IgD-negative memory B cell (primary cell): ENCODE results near the gene GPR34. TPM values are rescaled to one million over a fixed set of nuclear protein-coding genes. Genes with fewer than 3 reads are reported as not detected.
"Not testable (repeated sequence)": the region's sequence is repeated elsewhere in the genome, so short reads cannot be mapped to it uniquely, and the experiment has no call there.

Experiments
- H3K27ac Mint-ChIP-seq, 3 donors: one replicate each; pipeline ENCODE4 v1.8.0; 2020 to 2022; ENCODE audit warnings: mild to moderate bottlenecking in 3 of 3, mixed read lengths in 3 of 3, moderate library complexity in 1 of 3
- H3K27me3 Mint-ChIP-seq: one replicate; pipeline ENCODE4 v1.8.0; 2021; ENCODE audit warnings: mixed read lengths
- H3K36me3 Mint-ChIP-seq: one replicate; pipeline ENCODE4 v1.8.0; 2020; ENCODE audit warnings: mild to moderate bottlenecking, mixed read lengths
- H3K4me1 Mint-ChIP-seq, 3 donors: one replicate each; pipeline ENCODE4 v1.8.0; 2020 to 2022; ENCODE audit warnings: mixed read lengths in 3 of 3, mild to moderate bottlenecking in 1 of 3
- H3K4me3 Mint-ChIP-seq, 4 donors: one replicate each; pipeline ENCODE4 v1.8.0; 2020 to 2022; ENCODE audit warnings: mild to moderate bottlenecking in 4 of 4, mixed read lengths in 4 of 4, moderate library complexity in 3 of 4
- H3K9me3 Mint-ChIP-seq, 3 donors: one replicate each; pipeline ENCODE4 v1.8.0; 2020 to 2021; ENCODE audit warnings: mixed read lengths in 3 of 3, mild to moderate bottlenecking in 1 of 3
- polyA plus RNA-seq: library from polyadenylated mRNA; unstranded; fragments of 300-500 nt; fragmentation: Illumina TruSeq; gene quantifications from one replicate; pipeline ENCODE4 v1.2.3, GENCODE V29; 2021

Gene GPR34, protein sequence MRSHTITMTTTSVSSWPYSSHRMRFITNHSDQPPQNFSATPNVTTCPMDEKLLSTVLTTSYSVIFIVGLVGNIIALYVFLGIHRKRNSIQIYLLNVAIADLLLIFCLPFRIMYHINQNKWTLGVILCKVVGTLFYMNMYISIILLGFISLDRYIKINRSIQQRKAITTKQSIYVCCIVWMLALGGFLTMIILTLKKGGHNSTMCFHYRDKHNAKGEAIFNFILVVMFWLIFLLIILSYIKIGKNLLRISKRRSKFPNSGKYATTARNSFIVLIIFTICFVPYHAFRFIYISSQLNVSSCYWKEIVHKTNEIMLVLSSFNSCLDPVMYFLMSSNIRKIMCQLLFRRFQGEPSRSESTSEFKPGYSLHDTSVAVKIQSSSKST
- polyA plus RNA-seq = 1.1 TPM

DNA sequence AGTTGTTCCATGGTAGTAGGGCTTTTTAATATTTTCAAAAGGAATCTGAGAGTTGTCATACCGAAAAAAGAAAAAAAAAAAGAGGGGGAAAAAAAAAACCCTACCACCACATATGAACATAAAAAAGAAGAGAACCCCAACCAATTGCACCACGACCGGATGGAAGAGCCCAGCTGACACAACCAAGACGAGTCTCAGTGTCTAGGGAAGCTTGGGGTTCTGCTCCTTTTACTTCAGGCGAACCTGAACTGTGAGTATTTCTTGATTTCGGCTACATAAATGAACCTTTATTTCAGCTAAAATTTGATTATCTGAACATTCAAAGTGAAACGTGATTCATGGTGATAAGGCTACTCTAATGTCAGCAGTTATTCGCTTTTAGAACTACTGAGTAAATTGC, at the start of gene GPR34:
Gene GPR34, plus strand, starts transcription at position 139 of the 400 bp plus-strand sequence. CDS start 6,661 bp downstream, outside the sequence.
- peaks cover 31 to 55% (median 36%) of the 10 kb centered on the region in 3 donors for H3K4me1 Mint-ChIP-seq
- H3K27me3 Mint-ChIP-seq = peaks cover 6% of the 10 kb centered on the region
- H3K27ac Mint-ChIP-seq = no peak within 1 kb of the TSS
- no peaks in the 10 kb centered on the region for H3K9me3 Mint-ChIP-seq
- no peaks in the 10 kb centered on the region for H3K36me3 Mint-ChIP-seq
- peak within 1 kb of the TSS in 2 of 4 donors; percentile 63 to 73 for H3K4me3 Mint-ChIP-seq

DNA sequence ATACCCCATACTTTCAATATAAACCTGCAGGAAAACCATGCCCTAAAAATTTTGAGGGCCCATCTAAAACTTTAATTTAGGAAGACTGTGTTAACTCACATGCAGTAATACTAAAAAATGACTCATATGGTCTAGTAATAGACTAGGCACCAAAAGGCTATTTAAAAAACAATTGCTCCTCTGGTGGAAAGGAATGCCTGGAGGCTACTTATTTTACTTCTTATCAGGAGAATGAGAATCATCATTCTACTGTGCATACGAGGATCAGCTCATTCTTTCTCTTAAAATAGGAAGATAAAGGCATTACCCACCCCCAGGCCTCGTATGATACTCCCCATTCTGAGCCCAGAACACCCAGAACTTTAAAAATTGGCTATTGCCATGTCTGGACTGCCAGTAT, 42.6 kb upstream of the GPR34 start:
- H3K27me3 Mint-ChIP-seq, H3K27ac Mint-ChIP-seq, H3K4me3 Mint-ChIP-seq, H3K4me1 Mint-ChIP-seq, H3K36me3 Mint-ChIP-seq: not testable (repeated sequence)
- H3K9me3 Mint-ChIP-seq = peaks cover 2 to 25% (median 13%) of the 10 kb centered on the region in 3 donors

DNA sequence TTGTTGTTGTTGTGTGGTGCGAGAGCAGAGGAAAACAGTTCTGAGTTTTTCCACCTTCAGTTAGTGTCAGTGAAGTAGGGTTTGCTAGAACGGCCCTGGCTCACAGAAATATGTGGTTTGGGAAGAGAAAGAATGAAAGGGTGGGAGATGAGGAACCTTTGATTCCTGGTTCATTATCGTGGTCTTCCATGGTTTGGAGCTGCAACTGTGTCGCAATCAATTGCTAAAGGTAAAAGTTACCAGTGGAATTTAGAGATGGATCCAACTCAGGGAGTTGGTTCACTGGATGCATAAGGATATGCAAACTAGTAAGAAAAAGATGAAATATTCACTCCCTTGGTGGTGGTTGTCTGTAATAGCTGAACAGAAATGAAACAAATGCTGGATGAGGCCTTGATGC, 35.6 kb upstream of the GPR34 start:
- no peak overlapping the region for H3K27ac Mint-ChIP-seq
- H3K9me3 Mint-ChIP-seq = peaks cover 0 to 11% (median 7%) of the 10 kb centered on the region in 3 donors
- peaks cover 2% of the 10 kb centered on the region for H3K27me3 Mint-ChIP-seq
- H3K4me1 Mint-ChIP-seq = peaks cover 0 to 6% (median 4%) of the 10 kb centered on the region in 3 donors
- H3K36me3 Mint-ChIP-seq = peaks cover 17% of the 10 kb centered on the region
- H3K4me3 Mint-ChIP-seq = no peak overlapping the region

DNA sequence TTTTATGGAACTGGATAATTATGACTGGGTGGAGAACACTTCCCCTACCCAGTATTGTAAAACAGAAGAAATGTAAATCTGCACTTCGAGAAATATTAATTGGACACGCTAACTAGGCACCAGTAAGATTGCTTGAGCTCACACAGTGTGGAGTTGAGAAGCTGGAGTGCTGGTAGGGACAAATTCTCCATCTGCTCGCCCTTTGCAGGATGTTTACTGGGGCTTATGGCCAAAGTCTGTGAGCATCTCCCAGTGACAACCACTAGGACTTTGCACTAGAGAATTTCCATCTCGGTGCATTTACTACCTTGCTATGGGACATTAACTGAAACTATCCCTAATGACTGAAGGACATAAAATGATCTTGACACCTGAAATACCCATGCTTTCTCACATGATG, 33.7 kb upstream of the GPR34 start:
- Mint-ChIP-seq H3K4me3 (no peak overlapping the region), H3K36me3 (peaks cover 15% of the 10 kb centered on the region), H3K4me1 (peaks cover 0 to 6% (median 4%) of the 10 kb centered on the region in 3 donors), H3K27ac (no peak overlapping the region), H3K9me3 (peaks cover 0 to 2% (median 0%) of the 10 kb centered on the region in 3 donors), H3K27me3 (peaks cover 5% of the 10 kb centered on the region)

DNA sequence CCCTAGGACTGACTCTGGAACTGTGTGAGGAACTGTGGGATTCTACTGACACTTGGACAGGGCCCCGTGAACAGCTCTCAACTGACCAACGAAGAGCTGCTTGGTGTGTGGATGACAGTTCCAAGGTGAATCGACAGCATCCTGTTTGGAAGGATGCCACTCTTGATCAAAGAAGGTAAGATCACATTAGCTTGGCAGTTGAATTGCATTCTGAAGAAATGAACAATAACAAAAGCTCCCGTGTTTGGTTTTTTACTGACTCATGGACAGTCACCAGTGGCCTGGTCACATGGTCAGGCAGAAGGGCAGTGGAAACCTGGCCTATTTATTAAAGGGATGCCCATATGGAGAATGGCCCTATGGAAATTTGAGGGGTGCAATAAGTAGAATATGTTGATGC, 33.1 kb upstream of the GPR34 start:
- Mint-ChIP-seq H3K9me3 (peaks cover 0 to 2% (median 0%) of the 10 kb centered on the region in 3 donors), H3K27me3 (peaks cover 5% of the 10 kb centered on the region), H3K27ac (no peak overlapping the region), H3K4me3 (no peak overlapping the region), H3K36me3 (peaks cover 16% of the 10 kb centered on the region), H3K4me1 (peaks cover 0 to 6% (median 4%) of the 10 kb centered on the region in 3 donors)

DNA sequence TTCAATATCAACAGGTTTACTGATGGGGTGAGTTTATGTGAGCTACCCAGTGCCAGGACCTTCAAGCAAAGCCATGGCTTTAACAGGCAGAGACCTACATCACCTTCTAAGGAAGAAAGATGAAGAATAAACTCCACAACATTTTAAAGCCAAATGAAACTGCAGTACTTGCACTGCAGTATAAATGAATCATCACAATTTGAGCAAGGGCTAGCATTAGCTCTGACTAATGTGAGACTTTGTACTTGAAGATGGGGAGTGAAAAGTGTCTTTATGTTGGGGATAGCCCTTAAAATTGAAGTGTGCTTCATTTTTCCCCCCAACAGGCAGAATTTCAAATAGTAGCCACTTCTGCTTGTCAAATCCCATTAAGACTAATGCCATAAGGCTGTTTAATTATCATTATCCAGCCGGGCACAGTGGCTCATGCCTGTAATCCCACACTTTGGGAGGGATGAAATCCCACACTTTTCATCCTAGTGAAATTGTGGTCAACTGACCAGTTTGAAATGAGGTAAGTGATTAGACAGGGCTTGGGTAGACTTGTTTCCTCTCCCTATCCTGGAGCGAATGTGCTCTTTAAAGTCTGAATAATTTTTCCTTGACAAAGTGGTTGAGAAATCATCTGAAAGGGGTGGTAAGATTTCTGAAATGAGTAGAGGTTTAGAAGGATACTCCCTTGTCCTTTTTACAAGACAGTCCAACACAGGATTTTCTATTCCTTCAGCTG, 27.2 kb upstream of the GPR34 start:
- no peaks in the 10 kb centered on the region for H3K9me3 Mint-ChIP-seq
- H3K27ac Mint-ChIP-seq = no peak overlapping the region
- no peak overlapping the region for H3K4me3 Mint-ChIP-seq
- peaks cover 10% of the 10 kb centered on the region for H3K36me3 Mint-ChIP-seq
- H3K27me3 Mint-ChIP-seq = peaks cover 5% of the 10 kb centered on the region
- H3K4me1 Mint-ChIP-seq = peaks cover 0 to 5% (median 2%) of the 10 kb centered on the region in 3 donors

DNA sequence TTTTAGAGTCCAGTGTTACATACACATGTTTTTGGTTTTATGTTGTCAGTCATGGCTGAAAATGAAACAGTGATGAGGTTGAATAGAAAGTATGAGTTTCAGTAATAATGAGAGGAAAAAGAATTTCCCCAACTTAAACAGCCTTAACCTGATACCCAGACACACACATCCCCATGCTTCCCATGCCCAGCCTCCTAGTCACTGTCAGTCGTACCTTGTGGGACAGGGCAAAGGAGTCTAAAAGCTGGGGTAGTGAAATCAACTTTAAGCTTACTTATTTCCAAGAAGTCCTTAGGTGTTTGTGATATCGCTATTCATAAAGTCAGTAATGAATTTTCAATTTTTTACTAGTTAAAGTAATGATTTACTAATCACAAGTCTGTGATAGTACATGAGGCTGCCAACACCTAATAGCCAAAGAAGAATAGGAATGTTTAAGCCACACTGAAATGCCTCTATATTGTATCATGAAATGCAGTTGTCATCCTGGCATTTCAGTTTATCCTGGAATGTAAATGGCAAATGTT, 24.3 kb upstream of the GPR34 start:
- no peaks in the 10 kb centered on the region for H3K27me3 Mint-ChIP-seq
- H3K4me3 Mint-ChIP-seq = no peak overlapping the region
- no peak overlapping the region for H3K27ac Mint-ChIP-seq
- peaks cover 7% of the 10 kb centered on the region for H3K36me3 Mint-ChIP-seq
- peaks cover 0 to 7% (median 2%) of the 10 kb centered on the region in 3 donors for H3K4me1 Mint-ChIP-seq
- no peaks in the 10 kb centered on the region for H3K9me3 Mint-ChIP-seq

DNA sequence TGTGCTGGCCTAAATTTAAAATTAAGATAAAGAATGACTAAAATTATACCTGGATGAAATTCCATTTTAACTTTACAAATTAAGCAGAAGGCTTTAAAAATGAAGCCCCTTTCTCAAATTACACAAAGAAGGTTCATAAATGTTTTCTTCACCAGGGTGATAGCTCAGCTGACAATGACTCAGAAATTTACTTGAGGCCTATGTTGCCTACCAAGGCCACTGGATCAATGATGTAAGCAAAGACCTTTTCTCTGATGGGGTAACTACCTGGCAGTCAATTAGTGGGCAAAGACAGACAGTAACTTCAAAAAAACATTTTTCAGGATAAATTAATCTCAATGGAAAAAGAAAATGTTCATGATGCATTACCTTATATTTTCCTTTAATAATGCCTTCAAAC, 23.9 kb upstream of the GPR34 start:
- no peak overlapping the region for H3K27ac Mint-ChIP-seq
- H3K4me3 Mint-ChIP-seq = no peak overlapping the region
- peaks cover 0 to 7% (median 2%) of the 10 kb centered on the region in 3 donors for H3K4me1 Mint-ChIP-seq
- peaks cover 9% of the 10 kb centered on the region for H3K36me3 Mint-ChIP-seq
- no peaks in the 10 kb centered on the region for H3K9me3 Mint-ChIP-seq
- no peaks in the 10 kb centered on the region for H3K27me3 Mint-ChIP-seq

DNA sequence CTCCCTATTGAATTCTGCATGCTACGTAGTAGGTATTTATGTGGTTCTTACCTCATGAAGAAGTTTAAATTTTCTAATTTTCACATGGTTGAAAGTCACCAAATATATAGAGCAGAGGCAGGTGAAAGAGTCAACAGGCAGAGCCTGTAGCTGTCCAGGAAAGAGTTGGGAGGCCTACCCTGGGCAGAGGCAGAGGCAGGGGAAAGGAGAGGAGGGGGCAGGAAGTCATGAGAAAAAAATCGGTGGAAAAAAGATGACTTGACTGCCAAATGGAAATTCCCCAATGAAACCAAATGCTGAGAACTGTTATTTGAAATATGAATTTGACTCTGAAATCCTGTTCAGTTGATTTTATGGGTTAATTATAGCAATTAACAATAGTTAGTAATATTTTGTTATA, 23.1 kb upstream of the GPR34 start:
- Mint-ChIP-seq H3K27ac (no peak overlapping the region), H3K4me3 (no peak overlapping the region), H3K27me3 (no peaks in the 10 kb centered on the region), H3K9me3 (no peaks in the 10 kb centered on the region), H3K36me3 (peaks cover 7% of the 10 kb centered on the region), H3K4me1 (peaks cover 0 to 7% (median 4%) of the 10 kb centered on the region in 3 donors)

DNA sequence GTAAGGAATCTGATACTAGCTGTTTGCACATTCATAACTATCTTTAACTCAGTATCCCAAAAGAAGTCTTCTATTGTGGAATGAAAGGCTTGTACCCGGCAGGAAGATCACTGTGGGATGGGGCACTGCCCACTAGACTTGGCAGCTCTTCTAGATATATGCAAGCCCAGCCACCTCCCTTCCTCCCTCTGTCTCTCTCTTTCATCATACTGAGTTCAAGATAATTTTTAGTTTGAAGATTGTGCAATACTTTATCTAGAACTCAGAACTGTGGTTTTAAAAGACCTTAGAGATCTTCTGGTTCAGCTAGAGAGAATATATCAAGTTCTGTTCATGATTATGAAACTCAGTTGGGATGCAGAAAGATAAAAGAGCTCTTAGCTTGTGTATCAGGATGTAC, 22.5 kb upstream of the GPR34 start:
- no peaks in the 10 kb centered on the region for H3K27me3 Mint-ChIP-seq
- no peaks in the 10 kb centered on the region for H3K9me3 Mint-ChIP-seq
- no peak overlapping the region for H3K4me3 Mint-ChIP-seq
- peaks cover 0 to 7% (median 4%) of the 10 kb centered on the region in 3 donors for H3K4me1 Mint-ChIP-seq
- H3K36me3 Mint-ChIP-seq = peaks cover 7% of the 10 kb centered on the region
- H3K27ac Mint-ChIP-seq = no peak overlapping the region

DNA sequence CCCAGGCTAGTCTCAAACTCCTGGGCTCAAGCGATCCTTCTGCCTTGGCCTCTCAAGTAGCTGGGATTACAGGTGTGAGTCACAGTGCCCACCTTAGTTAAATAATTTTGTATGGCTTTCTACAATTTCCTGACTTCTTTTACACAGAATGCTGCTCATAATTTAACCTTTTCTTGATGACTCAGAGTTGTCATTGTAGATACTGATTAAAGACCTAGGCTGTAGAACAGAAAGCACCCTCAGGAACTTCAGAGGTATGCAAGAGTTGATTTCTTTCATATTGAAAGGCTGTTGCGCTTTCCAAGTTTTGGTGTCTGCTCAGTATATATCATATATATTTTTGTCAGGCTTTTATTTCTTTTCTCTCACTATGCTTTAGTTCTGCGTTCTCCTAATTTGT, 21.1 kb upstream of the GPR34 start:
- no peak overlapping the region for H3K4me3 Mint-ChIP-seq
- no peaks in the 10 kb centered on the region for H3K27me3 Mint-ChIP-seq
- peaks cover 0 to 7% (median 4%) of the 10 kb centered on the region in 3 donors for H3K4me1 Mint-ChIP-seq
- no peaks in the 10 kb centered on the region for H3K9me3 Mint-ChIP-seq
- peak overlapping the region in 1 of 3 donors; percentile 13 for H3K27ac Mint-ChIP-seq
- H3K36me3 Mint-ChIP-seq = peaks cover 7% of the 10 kb centered on the region

DNA sequence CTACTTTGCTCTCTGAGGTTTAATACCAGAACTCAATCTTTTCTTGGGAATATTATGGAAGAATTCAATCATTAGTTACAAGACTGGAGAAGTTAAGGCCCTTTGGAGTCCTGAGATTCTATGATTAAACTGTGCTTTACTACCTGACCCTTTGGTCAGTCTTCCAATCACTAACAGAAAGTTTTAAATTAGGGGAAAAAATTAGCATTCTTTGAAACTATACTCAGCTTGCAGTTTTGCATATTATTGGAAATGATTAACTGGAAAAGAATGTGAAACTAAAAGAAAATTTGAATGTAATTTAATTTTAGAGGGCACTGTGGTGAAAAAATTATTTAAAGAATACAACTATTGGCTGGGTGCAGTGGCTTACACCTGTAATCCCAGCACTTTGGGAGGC, 18.7 kb upstream of the GPR34 start:
- Mint-ChIP-seq H3K4me3 (no peak overlapping the region), H3K9me3 (no peaks in the 10 kb centered on the region), H3K27me3 (no peaks in the 10 kb centered on the region), H3K36me3 (peaks cover 6% of the 10 kb centered on the region), H3K27ac (peak overlapping the region in 1 of 3 donors; percentile 1), H3K4me1 (peaks cover 0 to 6% (median 4%) of the 10 kb centered on the region in 3 donors)

DNA sequence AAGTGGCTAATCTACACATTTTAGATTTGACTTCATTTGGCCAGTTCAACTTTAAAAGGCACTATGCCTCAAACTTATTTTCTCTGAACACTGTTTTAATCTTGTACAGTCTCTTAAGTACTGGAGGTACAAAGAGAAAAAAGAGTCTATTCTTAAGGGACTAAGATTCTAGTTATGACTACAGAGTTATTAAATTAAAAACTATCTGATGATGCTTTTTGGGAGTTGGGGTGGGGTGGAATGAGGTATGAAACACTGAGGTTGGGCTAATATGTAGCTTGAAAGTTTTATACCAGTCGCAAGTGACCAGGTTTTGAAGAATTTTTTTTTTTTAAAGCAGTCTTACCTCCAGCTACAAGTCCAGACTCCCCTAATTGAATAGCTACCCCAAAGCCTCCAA, 17.7 kb upstream of the GPR34 start:
- H3K36me3 Mint-ChIP-seq = peaks cover 5% of the 10 kb centered on the region
- no peak overlapping the region for H3K4me3 Mint-ChIP-seq
- H3K9me3 Mint-ChIP-seq = no peaks in the 10 kb centered on the region
- no peaks in the 10 kb centered on the region for H3K27me3 Mint-ChIP-seq
- H3K4me1 Mint-ChIP-seq = peaks cover 0 to 6% (median 4%) of the 10 kb centered on the region in 3 donors
- H3K27ac Mint-ChIP-seq = peak overlapping the region in 1 of 3 donors; percentile 48

DNA sequence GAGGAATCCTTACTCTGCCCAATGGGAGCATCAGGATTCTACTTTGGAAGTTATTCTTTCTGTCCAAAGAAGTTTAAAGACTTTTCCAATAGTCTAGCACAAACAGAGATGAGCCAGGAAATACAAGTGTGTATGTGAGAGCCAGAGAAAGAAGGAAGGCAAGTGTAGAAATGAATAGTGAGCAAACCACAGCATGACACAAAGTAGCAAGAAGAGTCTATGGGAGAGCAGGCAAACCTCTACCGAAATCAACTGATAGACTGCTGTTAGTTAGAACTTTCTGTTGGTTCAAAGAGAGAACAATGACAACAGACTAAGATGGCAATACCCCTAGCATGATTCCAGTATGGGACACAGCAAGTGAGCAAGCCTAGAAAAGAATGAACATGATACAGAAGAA, 16.1 kb upstream of the GPR34 start:
- Mint-ChIP-seq H3K4me1 (peaks cover 0 to 7% (median 4%) of the 10 kb centered on the region in 3 donors), H3K27me3 (no peaks in the 10 kb centered on the region), H3K27ac (no peak overlapping the region), H3K4me3 (no peak overlapping the region), H3K9me3 (no peaks in the 10 kb centered on the region), H3K36me3 (peaks cover 10% of the 10 kb centered on the region)

DNA sequence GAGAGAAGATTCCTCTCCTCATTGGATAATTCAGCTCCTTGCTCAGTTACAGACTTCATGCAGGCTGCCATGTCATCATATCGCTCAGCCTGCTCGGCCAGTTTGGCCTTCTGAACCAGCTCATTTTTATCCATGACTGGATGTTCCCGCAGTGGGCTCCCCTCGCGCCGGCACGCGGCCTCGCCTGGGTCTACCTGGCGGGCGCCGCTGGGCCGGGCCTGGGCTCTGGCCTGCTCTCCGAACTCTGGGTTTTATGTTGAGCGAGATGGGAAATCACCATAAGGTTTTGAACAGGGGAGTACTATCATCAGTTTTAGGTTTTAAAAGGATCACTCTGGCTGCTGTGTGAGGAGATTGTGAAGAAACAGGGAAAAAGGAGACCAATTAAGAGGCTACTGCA, 12.4 kb upstream of the GPR34 start:
- H3K9me3 Mint-ChIP-seq, H3K27me3 Mint-ChIP-seq, H3K4me1 Mint-ChIP-seq, H3K36me3 Mint-ChIP-seq, H3K4me3 Mint-ChIP-seq, H3K27ac Mint-ChIP-seq: not testable (repeated sequence)
